NCI-H82 (cell line): Measurements from ENCODE around the gene TENT4A.
"Not testable (repeated sequence)": the region's sequence is repeated elsewhere in the genome, so short reads cannot be mapped to it uniquely, and the experiment has no call there.

Experiments
- DNase-seq: peaks from one replicate; lab custom pipeline; 2025; lab: John Stamatoyannopoulos, UW

The TENT4A gene

GRCh38 chr5:6773342-6774035 is 60.3 kb downstream of the TENT4A start:
- DNase-seq: peak; percentile 70

GRCh38 chr5:6774207-6774606 is 61.0 kb downstream of the TENT4A start:
- not testable (repeated sequence) for DNase-seq

GRCh38 chr5:6774721-6775204 is 61.5 kb downstream of the TENT4A start:
- no peak for DNase-seq

- no peak for DNase-seq
Observed at GRCh38 chr5:6775571-6775970, 62.3 kb downstream of the TENT4A start.

- peak; percentile 51 for DNase-seq
Observed at GRCh38 chr5:6780802-6781391, 67.7 kb downstream of the TENT4A start.

- no peak for DNase-seq
Observed at GRCh38 chr5:6781716-6782115, 68.5 kb downstream of the TENT4A start.

- DNase-seq: no peak
Observed at GRCh38 chr5:6783787-6784186, 70.6 kb downstream of the TENT4A start.

GRCh38 chr5:6784481-6784880 is 71.2 kb downstream of the TENT4A start:
- DNase-seq: no peak

- no peak for DNase-seq
Observed at GRCh38 chr5:6785161-6785860, 72.1 kb downstream of the TENT4A start.

- DNase-seq: no peak
Observed at GRCh38 chr5:6785861-6786180, 72.6 kb downstream of the TENT4A start.

GRCh38 chr5:6786786-6787495 is 73.7 kb downstream of the TENT4A start:
- DNase-seq: no peak

- no peak for DNase-seq
Observed at GRCh38 chr5:6787941-6788340, 74.7 kb downstream of the TENT4A start.

GRCh38 chr5:6788439-6788838 is 75.2 kb downstream of the TENT4A start:
- DNase-seq: no peak

GRCh38 chr5:6788956-6789649 is 75.9 kb downstream of the TENT4A start:
- DNase-seq: no peak

GRCh38 chr5:6790346-6790865 is 77.2 kb downstream of the TENT4A start:
- no peak for DNase-seq

- no peak for DNase-seq
Observed at GRCh38 chr5:6791031-6791430, 77.8 kb downstream of the TENT4A start.

- no peak for DNase-seq
Observed at GRCh38 chr5:6792376-6792775, 79.1 kb downstream of the TENT4A start.

GRCh38 chr5:6792911-6793471 is 79.8 kb downstream of the TENT4A start:
- DNase-seq: no peak

- no peak for DNase-seq
Observed at GRCh38 chr5:6801236-6801635, 88.0 kb downstream of the TENT4A start.

GRCh38 chr5:6803981-6804550 is 90.8 kb downstream of the TENT4A start:
- no peak for DNase-seq
